Ascending aorta (tissue), 2 donors: ENCODE data around the gene APMAP. TPM values are rescaled to one million over a fixed set of nuclear protein-coding genes. Genes with fewer than 3 reads are reported as not detected.
"Not testable (repeated sequence)": the region's sequence is repeated elsewhere in the genome, so short reads cannot be mapped to it uniquely, and the experiment has no call there.

Source experiments
- DNase-seq, 2 donors: peaks; one replicate each; pipeline ENCODE4 v3.0.0-alpha.2; 2019; ENCODE audit warnings: low spot score in 2 of 2
- H3K27ac ChIP-seq, 2 donors: fragments of 200-600 bp; sonication (generic); one replicate each; pipeline ENCODE4 v1.5.1; 2016 to 2017; ENCODE audit warnings: mild to moderate bottlenecking in 1 of 2
- H3K27me3 ChIP-seq: fragments of 200-600 bp; sonication (generic); one replicate; pipeline ENCODE4 v1.5.1; 2017
- H3K36me3 ChIP-seq, 2 donors: fragments of 200-600 bp; sonication (generic); one replicate each; pipeline ENCODE4 v1.5.1; 2016
- H3K4me1 ChIP-seq, 2 donors: fragments of 200-600 bp; sonication (generic); one replicate each; pipeline ENCODE4 v1.5.1; 2016 to 2017; ENCODE audit warnings: mild to moderate bottlenecking in 1 of 2
- H3K4me3 ChIP-seq, 2 donors: fragments of 200-600 bp; sonication (generic); one replicate each; pipeline ENCODE4 v1.5.1; 2016 to 2017; ENCODE audit warnings: mild to moderate bottlenecking in 1 of 2
- H3K9me3 ChIP-seq, 2 donors: fragments of 200-600 bp; sonication (generic); one replicate each; pipeline ENCODE4 v1.5.1; 2016
- intact Hi-C: fragments of 100-400 bp; cut with DNase I; formaldehyde crosslinking; loops from one replicate; pipeline ENCODE4 v1.15.1; 2023
- total RNA-seq: library from RNA; depleted of rRNA; stranded (reverse); fragments of >200 nt; gene quantifications from one replicate; pipeline ENCODE4 v1.1.0, GENCODE V29; 2016
- TF ChIP-seq, protein P1 (sequence below), 3 experiments: fragments of 200-600 bp in 2 of 3; fragments of 450-650 bp in 1 of 3; sonication (generic) in 2 of 3; IDR thresholded peaks; one replicate each; pipeline ENCODE4 v1.5.1; 2016 to 2019; ENCODE audit warnings: antibody characterized with exemption in 3 of 3, mild to moderate bottlenecking in 1 of 3, moderate library complexity in 1 of 3

APMAP gene
- total RNA-seq, 1 donor from 2014 or later: 44.8 TPM

DNA sequence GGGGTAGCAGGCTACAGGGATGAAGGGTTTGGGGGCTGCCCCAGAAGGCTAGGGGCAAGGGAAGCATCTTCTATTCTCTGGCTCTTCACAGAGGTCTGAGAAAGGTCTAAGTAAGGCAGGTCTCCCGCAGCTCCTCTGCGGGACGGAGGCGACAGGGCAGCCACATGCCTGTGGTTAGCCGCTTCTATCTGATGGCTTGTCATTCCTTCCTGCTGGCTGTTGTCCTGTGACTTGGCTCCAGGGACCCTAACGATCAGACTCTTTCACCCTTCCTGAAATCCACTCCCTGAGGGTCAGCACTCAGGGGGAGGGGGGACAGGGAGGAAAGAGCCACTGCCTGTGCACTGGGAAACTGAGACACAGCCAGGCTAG, 42.8 kb downstream of the APMAP start:
- peak overlapping the region in 1 of 2 donors; percentile 7 for H3K27ac ChIP-seq
- peak overlapping the region in 1 of 2 donors; percentile 6 for H3K4me3 ChIP-seq
- intact Hi-C loops: no loop called here
- no peaks in the 10 kb centered on the region for H3K36me3 ChIP-seq
- TF ChIP-seq, protein P1, sequence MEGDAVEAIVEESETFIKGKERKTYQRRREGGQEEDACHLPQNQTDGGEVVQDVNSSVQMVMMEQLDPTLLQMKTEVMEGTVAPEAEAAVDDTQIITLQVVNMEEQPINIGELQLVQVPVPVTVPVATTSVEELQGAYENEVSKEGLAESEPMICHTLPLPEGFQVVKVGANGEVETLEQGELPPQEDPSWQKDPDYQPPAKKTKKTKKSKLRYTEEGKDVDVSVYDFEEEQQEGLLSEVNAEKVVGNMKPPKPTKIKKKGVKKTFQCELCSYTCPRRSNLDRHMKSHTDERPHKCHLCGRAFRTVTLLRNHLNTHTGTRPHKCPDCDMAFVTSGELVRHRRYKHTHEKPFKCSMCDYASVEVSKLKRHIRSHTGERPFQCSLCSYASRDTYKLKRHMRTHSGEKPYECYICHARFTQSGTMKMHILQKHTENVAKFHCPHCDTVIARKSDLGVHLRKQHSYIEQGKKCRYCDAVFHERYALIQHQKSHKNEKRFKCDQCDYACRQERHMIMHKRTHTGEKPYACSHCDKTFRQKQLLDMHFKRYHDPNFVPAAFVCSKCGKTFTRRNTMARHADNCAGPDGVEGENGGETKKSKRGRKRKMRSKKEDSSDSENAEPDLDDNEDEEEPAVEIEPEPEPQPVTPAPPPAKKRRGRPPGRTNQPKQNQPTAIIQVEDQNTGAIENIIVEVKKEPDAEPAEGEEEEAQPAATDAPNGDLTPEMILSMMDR (IDR thresholded peaks at IDR 0.05): no peak
- no peaks in the 10 kb centered on the region for H3K27me3 ChIP-seq
- peaks cover 0 to 5% of the 10 kb centered on the region in 2 donors for H3K9me3 ChIP-seq
- H3K4me1 ChIP-seq: no peaks in the 10 kb centered on the region
- no peak for DNase-seq

DNA sequence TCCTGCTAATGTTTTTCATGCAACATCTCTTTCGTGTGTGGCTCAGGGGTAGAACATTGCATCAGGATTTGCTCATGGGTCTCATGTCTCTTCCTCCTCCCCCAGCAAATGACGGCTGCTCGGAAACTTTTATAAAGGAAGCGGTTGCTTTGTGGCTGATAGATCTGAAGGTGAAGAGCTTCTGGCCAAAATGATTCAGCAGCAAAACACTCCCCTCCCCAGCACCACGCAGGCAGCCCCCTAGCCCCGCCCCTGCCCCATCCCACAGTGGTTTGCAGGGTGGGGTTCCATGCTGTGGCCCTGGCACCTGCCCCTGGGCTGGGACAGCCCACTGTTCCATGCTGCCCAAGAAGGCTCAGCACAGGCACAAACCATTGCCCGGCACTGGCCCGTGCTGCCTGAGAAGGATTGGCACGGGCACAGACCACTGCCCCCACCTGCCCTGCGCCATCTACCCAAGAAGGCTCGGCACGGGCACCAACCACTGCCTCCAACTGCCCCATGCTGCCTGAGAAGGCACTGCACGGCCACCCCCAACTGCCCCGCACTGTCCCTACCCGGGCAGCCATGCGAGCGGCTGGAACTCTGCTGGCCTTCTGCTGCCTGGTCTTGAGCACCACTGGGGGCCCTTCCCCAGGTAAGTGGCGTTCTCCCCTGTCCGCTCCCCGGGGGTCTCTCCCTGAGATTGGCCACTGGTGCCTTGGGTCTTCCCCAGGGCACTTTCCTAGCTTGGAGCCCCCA, 43.4 kb downstream of the APMAP start, which contains the start of gene CST7:
Gene CST7 (plus strand): TSS at position 331 of the 741 bp plus-strand sequence. CDS start 237 bp downstream, at position 568.
- intact Hi-C loops: no loop called here
- H3K27ac ChIP-seq: peak within 1 kb of the TSS in 1 of 2 donors; percentile 7

DNA sequence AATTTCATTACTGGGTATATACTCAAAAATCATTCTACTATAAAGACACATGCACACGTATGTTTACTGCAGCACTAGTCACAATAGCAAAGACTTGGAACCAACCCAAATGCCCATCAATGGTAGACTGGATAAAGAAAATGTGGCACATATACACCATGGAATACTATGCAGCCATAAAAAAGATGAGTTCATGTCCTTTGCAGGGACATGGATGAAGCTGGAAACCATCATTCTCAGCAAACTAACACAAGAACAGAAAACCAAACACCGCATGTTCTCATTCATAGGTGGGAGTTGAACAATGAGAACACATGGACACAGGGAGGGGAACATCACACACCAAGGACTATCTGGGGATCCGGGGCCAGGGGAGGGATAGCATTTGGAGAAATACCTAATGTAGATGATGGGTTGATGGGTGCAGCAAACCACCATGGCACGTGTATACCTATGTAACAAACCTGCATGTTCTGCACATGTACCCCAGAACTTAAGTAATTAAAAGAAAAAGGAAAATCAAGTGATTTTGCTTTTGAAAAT, 44.1 kb downstream of the APMAP start:
- DNase-seq: peak in 1 of 2 donors; percentile 50

More for the DNA sequence above, 43.4 kb downstream of the APMAP start, which contains the start of gene CST7:
- H3K27me3 ChIP-seq: no peaks in the 10 kb centered on the region
- no peaks in the 10 kb centered on the region for H3K36me3 ChIP-seq
- TF ChIP-seq, protein P1 (IDR thresholded peaks at IDR 0.05): no peak
- DNase-seq: peak in 1 of 2 donors; percentile 77
- H3K4me1 ChIP-seq: no peaks in the 10 kb centered on the region
- H3K9me3 ChIP-seq: peaks cover 0 to 5% of the 10 kb centered on the region in 2 donors
- H3K4me3 ChIP-seq: peak within 1 kb of the TSS in 1 of 2 donors; percentile 6

DNA sequence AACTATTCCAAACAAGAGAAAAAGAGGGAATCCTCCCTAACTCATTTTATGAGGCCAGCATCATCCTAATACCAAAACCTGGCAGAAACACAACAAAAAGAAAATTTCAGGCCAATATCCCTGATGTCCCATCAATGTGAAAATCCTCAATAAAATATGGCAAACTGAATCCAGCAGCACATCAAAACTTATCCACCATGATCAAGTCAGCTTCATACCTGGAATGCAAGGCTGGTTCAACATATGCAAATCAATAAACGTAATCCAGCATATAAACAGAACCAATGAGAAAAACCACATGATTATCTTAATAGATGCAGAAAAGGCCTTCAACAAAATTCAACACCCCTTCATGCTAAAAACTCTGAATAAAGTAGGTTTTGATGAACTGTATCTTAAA, 46.2 kb downstream of the APMAP start:
- H3K27ac ChIP-seq, H3K36me3 ChIP-seq, H3K27me3 ChIP-seq, DNase-seq, H3K4me3 ChIP-seq, H3K9me3 ChIP-seq, H3K4me1 ChIP-seq, intact Hi-C loops: not testable (repeated sequence)

More for the DNA sequence above, 44.1 kb downstream of the APMAP start:
- H3K4me1 ChIP-seq, H3K36me3 ChIP-seq, H3K27me3 ChIP-seq, H3K4me3 ChIP-seq, intact Hi-C loops, H3K27ac ChIP-seq, H3K9me3 ChIP-seq: not testable (repeated sequence)

DNA sequence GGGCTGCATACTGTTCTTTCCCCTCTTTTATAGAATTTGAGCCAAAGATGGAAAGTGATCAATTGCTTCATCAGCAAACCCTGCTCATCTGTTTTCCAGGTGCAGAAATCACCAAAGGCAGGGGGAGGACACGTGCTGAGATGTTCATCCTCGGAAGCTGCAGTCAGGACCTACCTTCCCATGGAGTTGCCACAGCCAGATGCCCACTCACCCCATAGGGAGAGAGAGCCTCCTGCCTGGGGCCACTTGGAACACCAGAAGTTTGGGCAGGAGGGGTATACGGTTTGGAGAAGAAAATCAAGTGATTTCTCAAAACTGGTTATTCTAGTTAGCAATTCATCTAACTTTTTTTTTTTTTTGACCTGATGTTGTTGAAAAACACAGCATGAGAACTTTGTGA, 48.8 kb downstream of the APMAP start:
- Histone ChIP-seq H3K27ac (no peak overlapping the region), H3K27me3 (no peaks in the 10 kb centered on the region), H3K4me3 (no peak overlapping the region), H3K4me1 (no peaks in the 10 kb centered on the region), H3K9me3 (peaks cover 0 to 8% of the 10 kb centered on the region in 2 donors), H3K36me3 (no peaks in the 10 kb centered on the region)
- intact Hi-C loops: no loop called here
- TF ChIP-seq, protein P1 (IDR thresholded peaks at IDR 0.05): no peak
- no peak for DNase-seq

DNA sequence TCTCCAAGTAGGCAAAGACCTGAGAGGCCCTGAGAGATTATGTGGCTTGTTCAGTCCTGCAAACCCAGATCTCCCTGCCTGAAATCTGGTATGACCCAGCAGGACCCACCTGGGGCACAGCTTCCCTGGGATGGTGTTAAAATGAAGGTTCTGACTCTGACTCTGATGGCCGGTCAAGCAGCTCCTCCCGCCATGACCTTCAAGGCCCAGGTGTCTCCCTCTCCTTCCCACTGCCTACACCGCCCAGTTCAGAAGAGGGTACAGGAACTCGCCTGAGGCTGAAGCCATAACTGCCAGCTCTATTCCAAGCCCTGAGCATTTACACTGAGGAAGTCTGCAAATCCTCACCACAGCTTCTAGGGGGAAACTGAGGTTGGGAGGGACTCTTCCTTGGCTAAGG, 49.4 kb downstream of the APMAP start:
- no peak for DNase-seq
- Histone ChIP-seq H3K27ac (no peak overlapping the region), H3K9me3 (peaks cover 0 to 8% of the 10 kb centered on the region in 2 donors), H3K36me3 (no peaks in the 10 kb centered on the region), H3K4me1 (no peaks in the 10 kb centered on the region), H3K27me3 (no peaks in the 10 kb centered on the region), H3K4me3 (no peak overlapping the region)
- intact Hi-C loops: no loop called here
- TF ChIP-seq, protein P1 (IDR thresholded peaks at IDR 0.05): no peak
